ENCODE measurements around the gene B3GAT1.

The B3GAT1 gene

DNA sequence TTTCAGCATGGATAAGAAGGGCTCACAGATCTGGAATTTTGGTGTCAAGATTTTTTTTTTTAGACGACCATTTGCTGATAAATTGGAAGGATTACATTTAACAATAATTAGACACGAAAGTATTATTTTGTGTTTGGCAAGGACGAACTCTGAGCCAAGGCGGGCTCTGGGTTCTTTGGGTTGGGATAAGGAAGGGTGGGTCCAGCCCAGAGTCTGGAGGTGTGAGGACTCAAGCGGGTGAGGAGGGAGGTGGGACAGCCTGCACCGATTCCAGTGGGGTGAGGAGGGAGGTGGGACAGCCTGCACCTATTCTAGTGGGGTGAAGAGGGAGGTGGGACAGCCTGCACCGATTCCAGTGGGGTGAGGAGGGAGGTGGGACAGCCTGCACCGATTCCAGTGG is 4.1 kb downstream of the B3GAT1 start:
- DNase-seq = no peak

DNA sequence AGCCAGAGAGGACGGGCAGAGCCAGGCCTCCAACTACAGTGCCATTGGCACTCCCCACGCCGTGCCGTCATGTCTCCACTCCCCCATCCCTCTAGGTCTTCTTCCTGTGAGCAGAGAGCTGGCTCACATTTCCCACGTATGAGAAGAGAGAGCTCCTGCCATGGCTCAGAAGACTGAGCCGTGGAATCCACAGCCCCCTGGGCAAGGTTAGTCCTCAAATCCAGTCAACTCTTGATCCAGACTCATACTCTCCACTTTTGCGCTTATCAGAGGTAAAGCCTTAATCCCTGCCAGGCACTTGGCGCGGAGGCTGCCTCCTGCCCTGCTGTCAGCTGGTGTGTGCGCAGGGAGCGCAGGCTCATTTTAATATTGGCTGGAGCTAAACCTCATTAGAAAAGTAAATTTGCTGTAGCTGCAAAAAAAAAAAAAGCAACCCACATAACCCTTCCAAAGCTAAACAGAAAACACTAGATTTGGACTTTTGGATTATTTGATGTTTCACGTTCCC is 4.7 kb downstream of the B3GAT1 start:
- no peak for DNase-seq

DNA sequence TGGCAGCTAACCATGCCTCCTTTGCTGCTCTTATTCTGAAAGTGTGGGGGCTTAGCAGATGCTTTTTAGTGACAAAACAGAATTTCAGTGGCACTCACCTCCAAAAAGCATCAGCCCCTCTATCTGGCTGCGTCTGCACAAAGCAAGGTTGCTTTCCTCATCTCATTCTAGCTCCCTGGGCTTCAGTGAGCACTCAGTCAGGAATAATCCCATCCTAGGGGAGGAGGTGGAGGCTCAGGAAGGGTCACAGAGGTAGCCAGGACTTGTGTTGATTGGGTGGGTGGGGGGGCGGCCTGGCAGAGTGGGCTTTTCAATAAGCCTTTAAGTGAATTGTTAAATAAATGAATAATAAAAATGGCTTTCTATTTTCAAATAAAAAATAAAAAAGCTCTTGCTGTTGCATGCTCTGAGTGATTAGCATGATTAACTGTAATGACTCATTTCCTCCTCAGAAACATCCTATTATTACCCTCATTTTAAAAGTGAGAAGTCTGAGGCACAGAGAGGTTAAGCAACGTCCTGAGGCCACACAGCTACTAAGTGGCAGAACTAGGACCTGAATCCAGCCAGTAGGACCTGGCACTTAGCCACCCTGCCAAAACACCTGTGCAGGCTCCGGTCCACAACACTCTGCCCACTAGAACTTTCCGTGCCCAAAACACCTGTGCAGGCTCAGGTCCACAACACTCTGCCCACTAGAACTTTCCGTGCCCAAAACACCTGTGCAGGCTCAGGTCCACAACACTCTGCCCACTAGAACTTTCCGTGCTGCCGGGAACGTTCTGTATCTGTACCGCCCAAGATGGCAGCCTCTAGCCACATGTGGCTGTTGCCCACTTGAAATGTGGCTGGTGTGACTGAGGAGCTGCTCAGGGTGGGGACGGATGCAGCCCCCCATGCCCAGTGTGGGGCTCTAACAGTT is 5.5 kb downstream of the B3GAT1 start:
- no peak for DNase-seq

GRCh38 chr11:134405841-134406240 is 6.2 kb downstream of the B3GAT1 start:
- no peak for DNase-seq

GRCh38 chr11:134405436-134405835 is 6.6 kb downstream of the B3GAT1 start:
- DNase-seq = no peak

DNA sequence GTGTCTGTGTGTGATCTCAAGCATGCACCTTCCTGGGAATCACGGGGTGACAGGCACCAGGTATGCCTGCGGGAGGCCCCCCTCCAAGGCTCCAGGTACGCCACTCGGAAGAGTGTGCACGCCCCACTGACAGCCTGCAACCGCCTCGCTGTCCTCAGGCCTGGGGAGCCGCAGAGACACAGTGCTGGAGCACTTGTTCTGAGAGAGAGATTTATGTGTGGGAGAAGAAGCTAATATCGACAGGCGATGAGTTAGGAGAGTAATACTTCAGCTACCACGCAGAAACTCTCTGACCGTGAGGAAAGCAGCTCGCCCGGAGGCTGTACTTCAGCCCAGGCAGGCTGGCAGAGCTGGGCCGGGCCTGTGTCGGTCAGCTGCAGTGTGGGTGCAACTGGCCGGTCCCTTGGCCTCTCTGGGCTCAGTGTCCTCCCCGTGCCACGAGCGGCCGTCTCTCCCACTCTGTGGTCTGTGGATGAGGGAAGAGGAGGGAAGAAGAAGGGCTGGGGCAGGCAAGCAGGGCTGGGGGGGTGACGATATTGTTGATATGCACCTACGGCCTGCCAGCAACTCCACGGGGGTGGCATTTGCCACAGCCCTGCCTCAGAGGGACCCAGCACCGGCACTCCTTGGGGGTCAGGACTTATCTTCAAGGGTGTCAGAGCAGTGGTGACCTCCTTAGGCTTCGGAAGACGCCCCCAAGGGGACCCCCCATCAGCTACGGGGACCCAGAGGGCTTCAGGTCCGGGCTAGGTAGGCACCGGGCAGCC is 7.3 kb downstream of the B3GAT1 start:
- DNase-seq = no peak

DNA sequence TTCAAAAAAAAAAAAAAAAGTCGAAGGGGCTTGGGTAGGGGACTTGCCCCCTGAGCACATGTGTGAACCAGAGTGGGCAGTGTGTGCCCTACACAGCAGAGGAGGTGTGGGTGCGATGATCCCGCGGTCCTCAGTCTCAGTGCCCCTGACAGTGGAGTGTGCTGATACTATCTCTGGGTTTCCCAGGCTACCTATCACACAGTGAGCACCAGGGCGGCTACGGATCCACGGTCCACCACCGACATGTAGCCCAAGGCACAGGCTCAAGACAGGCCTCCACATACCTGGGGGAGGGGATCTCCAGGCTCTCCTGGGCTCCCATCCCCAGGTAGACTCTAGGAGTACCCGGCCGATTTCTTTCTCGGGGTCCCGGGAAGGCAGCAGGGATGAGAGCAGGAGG is 9.1 kb downstream of the B3GAT1 start:
- no peak for DNase-seq

DNA sequence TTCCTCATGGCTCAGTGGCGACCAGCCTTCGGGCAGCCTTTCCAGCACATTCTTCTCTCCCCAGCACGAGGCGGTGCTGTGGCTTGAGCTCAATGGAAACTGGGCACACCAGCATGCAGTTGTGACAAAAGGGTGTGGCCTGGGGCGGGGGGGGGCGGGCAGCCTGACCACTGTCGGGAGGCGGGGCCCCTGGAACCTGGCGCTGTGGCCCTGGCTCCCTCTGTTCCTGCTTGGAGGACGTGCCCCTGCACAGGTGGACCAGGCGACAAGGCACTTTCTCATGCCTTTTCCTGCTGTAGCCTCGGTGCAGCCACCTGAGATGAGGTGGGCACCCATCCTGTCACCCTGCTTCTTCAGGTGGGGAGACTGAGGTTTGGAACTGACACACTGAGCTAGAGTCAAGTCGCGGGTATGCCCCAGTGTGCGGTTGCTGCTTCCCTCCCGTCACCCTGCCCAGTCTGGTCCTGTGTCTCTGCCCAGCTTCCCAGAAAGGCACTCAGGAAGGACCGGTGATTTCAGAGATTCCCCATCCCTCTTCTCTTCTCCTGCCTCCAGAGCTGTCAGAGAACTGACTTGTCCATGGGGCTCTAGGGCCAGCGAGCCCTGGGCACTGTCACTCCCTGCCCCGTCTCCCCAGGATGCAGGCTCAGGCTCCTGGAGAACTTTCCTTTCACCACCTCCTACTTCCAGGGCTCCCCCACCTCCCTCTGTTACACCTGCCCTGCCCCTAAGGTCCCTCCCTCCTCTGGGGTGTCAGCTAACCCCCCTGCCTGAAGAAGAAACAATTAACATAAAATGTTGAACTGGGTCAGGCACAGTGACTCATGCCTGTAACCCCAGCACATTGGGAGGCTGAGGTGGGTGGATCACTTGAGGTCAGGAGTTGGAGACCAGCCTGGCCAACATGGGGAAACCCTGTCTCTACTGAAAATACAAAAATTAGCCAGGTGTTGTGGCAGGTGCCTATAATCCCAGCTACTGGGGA is 9.9 kb downstream of the B3GAT1 start:
- no peak for DNase-seq

- no peak for DNase-seq
Measured at GRCh38 chr11:134399996-134400395, 12.0 kb downstream of the B3GAT1 start.

DNA sequence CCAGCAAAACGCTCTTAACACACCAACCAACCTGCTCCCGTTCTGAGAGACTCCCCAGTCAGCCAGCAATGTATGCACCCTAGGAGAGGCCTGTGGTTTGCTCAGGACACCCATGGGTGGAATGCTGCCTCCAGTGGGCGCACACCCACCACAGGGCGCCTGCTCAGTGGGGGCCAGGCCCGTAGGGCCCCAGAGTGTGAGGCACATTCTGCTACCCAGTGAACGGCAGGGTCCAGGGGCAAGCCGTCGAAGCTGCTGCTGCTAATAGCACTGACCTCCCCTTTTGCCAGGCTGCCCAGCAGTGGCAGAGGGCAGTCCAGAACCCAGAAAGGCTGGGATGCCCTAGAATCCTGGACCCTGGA is 12.8 kb downstream of the B3GAT1 start:
- no peak for DNase-seq

- no peak for DNase-seq
Measured at GRCh38 chr11:134398644-134399292, 13.3 kb downstream of the B3GAT1 start.

DNA sequence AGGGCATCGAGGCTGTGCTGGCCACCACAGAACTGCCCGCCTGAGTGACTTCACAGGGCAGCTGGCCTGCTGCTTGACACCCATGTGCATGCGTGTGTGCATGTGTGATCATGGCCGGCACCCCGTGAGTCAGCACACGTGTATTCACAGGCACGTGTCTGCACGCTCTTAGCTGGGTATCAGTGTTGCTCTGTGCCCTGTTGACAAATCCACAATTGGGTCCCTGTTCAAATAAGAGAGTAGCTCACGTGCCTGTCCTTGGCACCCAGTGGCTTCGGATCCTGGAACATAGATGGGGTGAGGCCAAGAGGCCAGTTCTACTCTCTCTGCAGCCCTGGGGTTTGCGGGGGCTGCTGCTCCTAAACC is 14.0 kb downstream of the B3GAT1 start:
- DNase-seq = no peak

GRCh38 chr11:134397304-134398078 is 14.6 kb downstream of the B3GAT1 start:
- no peak for DNase-seq

- no peak for DNase-seq
Measured at GRCh38 chr11:134395002-134395401, 17.0 kb downstream of the B3GAT1 start.

- DNase-seq = no peak
Measured at GRCh38 chr11:134394311-134394710, 17.7 kb downstream of the B3GAT1 start.

DNA sequence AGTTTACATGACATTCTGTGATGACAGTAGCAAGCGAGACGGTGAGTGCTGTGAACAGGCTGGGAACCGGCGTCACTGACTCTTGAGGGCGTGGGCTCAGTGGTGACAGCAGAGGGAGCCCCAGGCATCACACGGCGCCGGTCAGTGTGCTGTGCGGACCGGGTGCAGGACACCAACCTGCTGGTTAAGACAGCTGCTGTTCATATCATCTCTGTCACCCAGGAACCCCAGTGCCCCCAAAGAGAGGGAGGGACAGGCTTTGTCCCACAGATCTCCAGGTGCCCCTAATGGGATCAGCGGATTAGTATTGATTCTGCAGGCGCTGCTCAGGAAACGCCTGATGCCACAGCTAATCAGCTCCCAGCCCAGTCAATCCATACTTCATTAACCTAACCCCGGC is 18.4 kb downstream of the B3GAT1 start:
- DNase-seq = no peak

DNA sequence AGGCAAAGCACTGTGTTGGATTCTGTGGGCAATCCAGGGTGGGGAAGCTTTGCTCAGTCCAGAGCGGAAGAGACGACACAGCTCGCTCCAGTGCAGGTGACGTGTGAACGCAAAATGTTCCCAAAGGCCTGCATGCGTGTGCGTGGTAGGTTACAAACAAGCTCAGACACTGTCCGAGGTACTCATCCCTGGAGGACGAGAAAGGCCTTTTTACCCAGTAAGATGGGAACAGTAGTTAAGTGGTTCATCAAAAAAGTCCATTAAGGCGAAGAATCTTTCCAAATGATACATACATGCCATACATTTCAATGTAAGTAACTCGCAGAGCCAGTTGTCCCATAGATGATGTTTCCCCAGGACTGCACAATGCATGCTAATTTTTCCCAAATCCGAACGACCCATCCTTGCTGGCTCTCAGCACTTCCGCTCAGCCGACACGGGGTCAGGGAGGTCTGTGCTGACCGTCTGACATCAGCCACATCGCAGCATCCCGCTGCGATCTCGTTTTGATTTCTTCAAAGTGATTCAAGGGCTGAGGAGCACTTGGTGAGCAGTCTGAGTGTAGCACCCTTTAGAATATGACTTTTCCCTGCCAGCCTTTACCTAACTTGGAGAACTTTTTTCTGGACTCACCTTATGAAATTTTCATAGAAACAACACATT is 19.0 kb downstream of the B3GAT1 start:
- no peak for DNase-seq

GRCh38 chr11:134391656-134392055 is 20.4 kb downstream of the B3GAT1 start:
- no peak for DNase-seq

- DNase-seq = peak; percentile 43
Measured at GRCh38 chr11:134390706-134391569, 21.1 kb downstream of the B3GAT1 start.
